ENCODE measurements around the gene DNAJB14. TPM values are rescaled to one million over a fixed set of nuclear protein-coding genes. Genes with fewer than 3 reads are reported as not detected.
A peak's percentile ranks its signal among the peaks of the same experiment; 100 is the strongest.
"Not testable (repeated sequence)": the region's sequence is repeated elsewhere in the genome, so short reads cannot be mapped to it uniquely, and the experiment has no call there.

Gene DNAJB14
- total RNA-seq: 50.8 TPM

DNA sequence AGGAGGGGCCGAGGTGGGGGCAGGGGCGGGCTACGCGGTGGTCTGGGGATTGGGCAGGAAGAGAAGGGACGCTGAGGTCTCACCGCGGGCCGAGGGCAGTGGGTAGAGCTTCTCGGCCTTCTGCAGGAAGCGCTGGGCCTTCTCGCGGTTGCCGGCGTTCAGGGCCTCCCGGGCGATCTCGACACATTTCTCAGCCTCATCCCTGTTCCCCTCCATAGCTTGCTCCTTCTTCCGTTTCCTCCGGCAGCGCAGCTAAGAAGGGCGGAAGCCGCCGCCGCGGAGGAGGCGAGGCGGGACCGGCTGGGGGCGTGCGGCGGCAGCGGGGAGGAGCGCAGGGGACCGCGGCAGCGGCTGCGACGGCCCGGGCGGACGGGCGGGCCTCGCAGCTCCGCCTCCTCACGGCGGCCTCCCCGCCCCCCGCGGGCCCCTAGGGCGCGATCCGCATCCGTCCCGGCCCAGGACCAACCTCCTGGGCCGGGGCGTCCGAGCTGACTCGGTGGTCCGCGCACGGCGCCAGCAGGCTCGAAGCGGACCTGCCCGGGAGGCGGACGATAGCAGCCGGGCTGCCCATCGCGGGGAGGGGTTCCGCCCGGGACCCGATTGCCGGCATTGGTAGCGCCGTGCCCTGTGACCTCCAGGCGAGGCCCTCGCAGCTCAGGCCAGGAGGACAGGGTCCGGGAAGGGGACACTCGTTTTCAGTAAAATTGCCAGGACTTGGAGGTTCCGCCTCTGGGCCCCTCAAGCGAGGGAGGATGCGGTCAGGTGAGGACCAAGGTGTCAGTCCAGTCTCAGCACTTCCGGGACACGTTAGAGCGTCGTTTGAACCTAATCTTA lies at the start of gene DNAJB14:
DNAJB14 (minus strand) TSS at position 263 of the 834 bp plus-strand sequence; CDS start at position 216, 47 bp downstream.
- peak; percentile 69 for DNase-seq (ENCODE audit: low spot score)

GRCh38 chr4:99991741-99992140 lies 45.3 kb upstream of the DNAJB14 start:
- no peak for DNase-seq (ENCODE audit: low spot score)

DNA sequence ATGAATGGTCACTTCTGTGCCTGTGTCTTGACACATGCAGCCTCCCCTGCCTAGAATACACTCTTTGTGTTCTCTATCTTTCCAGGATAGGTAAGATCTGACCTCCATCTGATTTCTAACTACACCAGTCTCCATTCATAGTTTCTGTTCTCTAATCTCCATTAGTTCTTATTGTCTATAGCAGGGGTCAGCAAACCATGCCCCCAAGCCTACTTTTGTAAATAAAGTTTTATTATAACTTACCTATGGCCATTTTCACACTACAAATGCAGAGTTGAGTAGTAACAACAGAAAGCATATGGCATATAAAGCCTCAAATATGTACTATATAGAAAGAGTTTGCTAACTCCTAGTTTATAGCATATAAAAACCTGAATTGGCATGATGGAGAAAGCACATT lies 41.3 kb upstream of the DNAJB14 start:
- DNase-seq (ENCODE audit: low spot score): no peak

DNA sequence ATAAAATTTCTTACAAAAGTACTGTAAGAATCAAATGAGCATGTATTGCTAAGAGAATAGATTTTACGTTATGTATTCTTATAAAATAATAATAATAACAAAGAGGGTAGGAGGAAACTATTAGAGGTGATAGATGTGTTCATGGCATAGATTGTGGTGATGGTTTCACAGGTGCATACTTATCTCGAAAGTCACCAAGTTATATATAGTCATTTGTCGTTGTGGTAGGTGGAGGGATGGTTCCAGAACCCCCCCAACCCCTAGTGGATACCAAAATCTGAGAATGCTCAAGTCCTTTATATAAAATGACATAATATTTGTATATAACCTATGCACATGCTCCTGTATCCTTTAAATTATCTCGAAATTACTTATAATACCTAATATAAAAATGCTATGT lies 40.4 kb upstream of the DNAJB14 start:
- DNase-seq (ENCODE audit: low spot score): no peak

DNA sequence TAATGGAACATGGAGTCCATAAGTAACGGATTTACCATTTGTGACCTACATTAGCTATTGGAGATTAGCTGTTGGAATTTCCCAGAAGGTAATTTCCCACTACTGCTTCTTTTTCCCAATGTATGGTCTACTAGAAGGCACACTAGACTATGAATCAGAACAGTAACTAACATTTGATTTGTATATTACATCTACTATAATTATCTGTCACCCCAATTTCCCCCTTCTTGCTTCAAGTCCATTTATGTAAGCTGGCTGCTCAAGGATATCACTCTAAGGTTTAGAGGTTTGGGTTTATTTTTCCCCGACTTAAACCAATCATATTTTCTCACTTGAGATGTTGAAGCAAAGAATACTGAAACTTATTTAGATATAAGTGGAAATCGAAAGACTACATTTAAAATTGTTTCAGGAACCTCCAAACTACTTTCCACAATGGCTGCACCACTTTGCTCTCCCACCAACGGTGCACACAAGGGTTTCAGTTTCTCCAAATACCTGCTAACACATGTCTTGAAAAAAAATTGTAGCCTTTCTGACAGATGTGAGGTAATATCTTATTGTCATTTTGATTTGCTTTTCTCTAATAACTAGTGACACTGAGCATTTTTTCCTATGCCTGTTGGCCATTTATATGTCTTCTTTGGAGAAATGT lies 37.0 kb upstream of the DNAJB14 start:
- no peak for DNase-seq (ENCODE audit: low spot score)

DNA sequence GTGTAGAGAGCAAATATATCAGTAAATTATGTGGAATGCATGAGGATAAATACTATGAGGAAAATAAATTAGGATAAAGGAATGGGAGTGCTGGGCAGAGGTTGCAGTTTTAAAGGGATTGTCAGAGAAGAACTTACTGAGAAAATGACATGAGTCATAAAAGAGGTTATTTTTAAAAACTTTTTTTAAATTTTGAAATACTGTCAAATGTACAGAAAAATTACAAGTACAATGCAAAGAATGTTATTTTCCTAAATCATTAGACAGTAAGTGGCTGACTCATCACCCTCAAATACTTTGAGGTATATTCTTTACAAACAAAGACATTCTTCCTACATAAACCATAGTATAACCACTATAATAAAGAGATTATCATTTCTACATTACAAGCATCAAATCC lies 33.5 kb upstream of the DNAJB14 start:
- no peak for DNase-seq (ENCODE audit: low spot score)

DNA sequence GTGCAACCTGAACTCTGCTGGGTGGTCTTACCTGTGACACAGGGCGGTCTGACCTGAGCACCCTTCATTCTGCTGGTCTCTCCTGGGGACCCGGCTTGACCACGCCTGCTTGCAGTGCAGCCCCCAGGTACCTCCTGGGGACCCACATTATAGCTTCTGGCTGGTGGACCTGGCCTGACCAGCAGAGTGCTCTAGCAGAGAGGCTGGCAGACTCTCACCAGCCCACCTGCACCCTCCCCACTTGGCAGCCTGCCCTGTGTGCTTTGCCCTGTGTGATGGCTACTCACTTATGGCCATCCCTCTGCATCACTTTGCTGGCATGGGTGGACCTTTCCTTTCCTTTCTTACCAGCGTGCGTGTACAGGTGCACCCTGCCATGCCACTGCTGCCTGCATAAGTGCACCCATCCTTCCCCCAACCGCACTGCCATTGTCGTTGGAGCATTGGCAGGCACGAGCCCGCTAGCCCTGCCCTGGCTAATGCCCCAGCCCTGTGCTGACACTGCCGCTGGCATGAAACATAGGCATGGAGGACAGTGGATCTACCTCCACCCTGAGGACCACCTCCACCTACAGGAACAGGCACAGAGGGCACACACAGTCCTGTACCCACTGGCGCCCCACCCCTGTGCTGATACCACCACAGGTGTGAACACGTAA lies 25.2 kb upstream of the DNAJB14 start:
- DNase-seq (ENCODE audit: low spot score): no peak

- no peak for DNase-seq (ENCODE audit: low spot score)
These were observed 21.9 kb upstream of the DNAJB14 start for GRCh38 chr4:99968330-99968729.

GRCh38 chr4:99966692-99967091 lies 20.3 kb upstream of the DNAJB14 start:
- DNase-seq (ENCODE audit: low spot score): no peak

- DNase-seq (ENCODE audit: low spot score): no peak
These were observed 19.4 kb upstream of the DNAJB14 start for GRCh38 chr4:99965674-99966350.

GRCh38 chr4:99965173-99965572 lies 18.8 kb upstream of the DNAJB14 start:
- DNase-seq (ENCODE audit: low spot score): no peak

DNA sequence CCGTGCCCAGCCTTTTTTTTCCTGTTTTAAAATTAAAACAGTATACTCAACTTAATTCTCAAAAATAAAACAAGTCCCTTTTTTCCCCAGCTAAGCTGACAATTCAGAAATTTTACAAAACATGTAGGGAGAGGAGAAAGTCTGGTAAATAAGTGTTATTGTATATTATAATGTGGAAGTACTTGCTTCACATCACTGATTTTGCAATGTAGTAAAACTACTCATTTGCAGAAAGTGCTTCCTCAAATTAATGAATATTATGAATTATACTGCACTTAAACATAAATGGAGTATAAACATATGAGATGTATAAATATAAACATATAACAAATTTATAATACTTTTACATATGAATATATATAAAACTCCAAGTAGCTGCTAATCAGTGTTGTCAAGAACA lies 15.3 kb upstream of the DNAJB14 start:
- DNase-seq (ENCODE audit: low spot score): no peak

GRCh38 chr4:99960648-99961047 lies 14.2 kb upstream of the DNAJB14 start:
- DNase-seq (ENCODE audit: low spot score): no peak

DNA sequence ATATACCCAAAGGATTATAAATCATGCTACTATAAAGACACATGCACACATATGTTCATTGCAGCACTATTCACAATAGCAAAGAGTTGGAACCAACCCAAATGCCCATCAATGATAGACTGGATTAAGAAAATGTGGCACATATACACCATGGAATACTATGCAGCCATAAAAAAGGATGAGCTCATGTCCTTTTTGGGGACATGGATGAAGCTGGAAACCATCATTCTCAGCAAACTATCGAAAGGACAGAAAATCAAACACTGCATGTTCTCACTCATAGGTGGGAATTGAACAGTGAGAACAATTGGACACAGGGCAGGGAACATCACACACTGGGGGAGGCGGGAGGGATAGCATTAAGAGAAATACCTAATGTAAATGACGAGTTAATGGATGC lies 11.8 kb upstream of the DNAJB14 start:
- not testable (repeated sequence) for DNase-seq (ENCODE audit: low spot score)

DNA sequence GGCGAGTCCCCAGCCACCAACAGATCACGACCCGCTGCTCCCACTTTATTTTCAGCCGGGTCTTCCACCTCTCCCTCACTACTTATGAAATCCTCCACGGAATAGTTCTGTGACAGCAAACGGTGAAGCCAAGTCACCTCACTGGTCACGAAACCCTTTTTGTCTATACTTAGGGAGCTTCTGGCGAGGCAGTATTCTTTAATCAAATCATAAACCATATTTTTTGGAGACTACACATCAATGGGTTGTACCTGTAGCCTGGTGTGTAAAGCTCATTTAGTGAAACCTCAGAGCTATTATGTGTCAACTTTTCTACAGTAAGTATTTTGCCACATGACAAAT lies 4.5 kb upstream of the DNAJB14 start:
- no peak for DNase-seq (ENCODE audit: low spot score)

- DNase-seq (ENCODE audit: low spot score): peak; percentile 99
These were observed 3.8 kb upstream of the DNAJB14 start, which contains the start of gene H2AZ1 for GRCh38 chr4:99949999-99950912. H2AZ1 (minus strand) TSS chr4:99950275; CDS start chr4:99950170, 105 bp downstream.

- DNase-seq (ENCODE audit: low spot score): peak; percentile 91
These were observed 2.9 kb upstream of the DNAJB14 start for GRCh38 chr4:99949034-99949998.

DNA sequence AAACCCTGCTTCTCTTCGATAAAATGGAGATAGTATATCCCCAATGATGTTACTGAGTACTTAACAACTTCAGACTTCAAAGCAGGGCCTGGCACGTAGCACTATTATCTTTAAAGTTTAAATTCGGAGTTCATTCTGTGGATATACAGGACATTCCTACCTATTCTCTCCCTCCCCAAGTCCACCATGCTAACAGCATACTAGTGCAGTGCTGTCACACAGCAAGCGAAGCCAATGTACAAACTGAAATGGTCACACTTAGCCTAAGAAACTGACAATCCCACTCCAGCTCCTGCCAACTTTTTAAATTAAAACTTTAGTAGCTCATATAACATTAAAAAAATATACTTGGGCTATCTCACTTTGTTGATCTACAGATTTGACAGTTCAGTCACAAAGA lies 1.2 kb upstream of the DNAJB14 start:
- no peak for DNase-seq (ENCODE audit: low spot score)

GRCh38 chr4:99947190-99947578 lies 766 bp upstream of the DNAJB14 start:
- DNase-seq (ENCODE audit: low spot score): no peak
